Pancreas (tissue), 10 donors: ENCODE data around the gene CALCOCO1. TPM values are rescaled to one million over a fixed set of nuclear protein-coding genes. Genes with fewer than 3 reads are reported as not detected.

Experiments
- ATAC-seq, 4 donors: fragments of 200-7000 bp; cut with Tn5 transposase; one replicate each; pipeline versions ENCODE4 v1.8.0 to v1.9.1; 2020; ENCODE audit warnings: mild to moderate bottlenecking in 4 of 4, moderate library complexity in 4 of 4
- DNase-seq, 6 donors: peaks; one replicate each; pipeline ENCODE4 v3.0.0-alpha.2; 2020
- FAIRE-seq: peaks from 2 replicates; lab custom pipeline; 2012; peaks lifted over from hg19 to GRCh38; lab: Jason Lieb, UNC
- H3K27ac ChIP-seq, 4 donors: fragments of 200-600 bp; sonication (generic); 1 replicate in 3 of 4; 2 replicates in 1 of 4; pipeline versions ENCODE4 v1.5.0 to v1.8.0; 2020
- H3K27me3 ChIP-seq, 4 donors: fragments of 200-600 bp; one replicate each; pipeline ENCODE4 v1.8.0; 2021
- H3K36me3 ChIP-seq, 3 donors: fragments of 200-600 bp; sonication (generic) in 1 of 3; one replicate each; pipeline versions ENCODE4 v1.5.0 to v1.8.0; 2020 to 2021
- H3K4me1 ChIP-seq, 3 donors: fragments of 200-600 bp; one replicate each; pipeline ENCODE4 v1.8.0; 2021
- H3K4me3 ChIP-seq, 4 donors: fragments of 200-600 bp; sonication (generic) in 2 of 4; one replicate each; pipeline versions ENCODE4 v1.5.0 to v1.8.0; 2020 to 2021
- H3K9me3 ChIP-seq, 4 donors: fragments of 200-600 bp; one replicate each; pipeline ENCODE4 v1.8.0; 2021
- WGBS, 2 donors: extraction: QIAGEN DNeasy Blood & Tissue Kit; methylation state at CpG; one replicate each; pipeline ENCODE4 v1.1.7; 2013; 5-methylcytosine and 5-hydroxymethylcytosine counted together
- intact Hi-C, 3 donors: fragments of 100-400 bp; cut with DNase I; formaldehyde crosslinking; loops; one replicate each; pipeline versions ENCODE4 v1.11.1 to v1.14.2; 2022
- polyA plus RNA-seq, 2 donors: library from polyadenylated mRNA; stranded (reverse); fragments of 200-250 nt; gene quantifications; one replicate each; pipeline ENCODE4 v1.2.3, GENCODE V29; 2013
- total RNA-seq, 6 donors: library from RNA; stranded (reverse); fragmentation: NEBNext Ultra II Directional in 4 of 6; extraction: Animal tissue kit (Norgen Biotek cat#: 25700) in 4 of 6; gene quantifications; one replicate each; pipeline versions ENCODE4 v1.2.1 to v1.2.4, GENCODE V29; 2021 to 2023
- TF ChIP-seq, protein P1 (sequence below), 4 donors: fragments of 200-600 bp; sonication (generic) in 3 of 4; IDR thresholded peaks; one replicate each; pipeline versions ENCODE4 v1.5.0 to v1.8.0; 2021; ENCODE audit warnings: antibody characterized with exemption in 4 of 4
- donor health status: healthy with polysubstance abuse.
- donor health status: DM: no; HTN: no; CAD: no; lungs with moderate emphysema.
- donor health status: DM: no; HTN: no; CAD: no.
- donor health status: control.
- donor health status: control.
- donor health status: Bipolar disorder and iron deficiency.
- donor health status: DM: yes; HTN: yes; CAD: no.
- donor health status: DM: no; HTN: no; CAD: no.
- donor health status: DM: no; HTN: no; CAD: no.
- donor health status: DM: yes; HTN: yes; CAD: no.

CALCOCO1 gene
- total and polyA plus RNA-seq, 8 donors: 28.2 to 103 (median 75.2) TPM

DNA sequence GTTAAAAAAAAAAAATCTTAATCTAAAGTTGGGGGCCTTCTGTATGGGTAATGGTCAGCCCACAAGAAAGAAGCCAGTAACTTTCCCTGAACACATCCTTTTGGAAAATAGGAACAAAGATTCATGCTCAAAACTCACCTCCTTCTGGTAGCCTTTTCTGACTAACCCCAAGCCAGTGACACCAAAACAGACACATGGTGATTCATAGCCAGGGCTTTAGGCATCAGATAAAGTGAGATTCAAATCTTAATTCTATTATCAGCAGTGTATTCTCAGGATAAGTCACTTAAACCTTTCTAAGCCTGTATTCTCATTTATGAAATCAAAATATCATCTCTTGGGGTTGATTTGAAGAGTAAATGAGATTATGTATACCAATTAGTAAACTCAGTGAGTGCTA lies 56.3 kb downstream of the CALCOCO1 start:
- Histone ChIP-seq H3K4me3 (no peak overlapping the region), H3K9me3 (no peaks in the 10 kb centered on the region), H3K4me1 (peaks cover 0 to 17% (median 4%) of the 10 kb centered on the region in 3 donors), H3K27ac (no peak overlapping the region), H3K36me3 (peaks cover 0 to 46% (median 27%) of the 10 kb centered on the region in 3 donors), H3K27me3 (no peaks in the 10 kb centered on the region)
- TF ChIP-seq, protein P1, sequence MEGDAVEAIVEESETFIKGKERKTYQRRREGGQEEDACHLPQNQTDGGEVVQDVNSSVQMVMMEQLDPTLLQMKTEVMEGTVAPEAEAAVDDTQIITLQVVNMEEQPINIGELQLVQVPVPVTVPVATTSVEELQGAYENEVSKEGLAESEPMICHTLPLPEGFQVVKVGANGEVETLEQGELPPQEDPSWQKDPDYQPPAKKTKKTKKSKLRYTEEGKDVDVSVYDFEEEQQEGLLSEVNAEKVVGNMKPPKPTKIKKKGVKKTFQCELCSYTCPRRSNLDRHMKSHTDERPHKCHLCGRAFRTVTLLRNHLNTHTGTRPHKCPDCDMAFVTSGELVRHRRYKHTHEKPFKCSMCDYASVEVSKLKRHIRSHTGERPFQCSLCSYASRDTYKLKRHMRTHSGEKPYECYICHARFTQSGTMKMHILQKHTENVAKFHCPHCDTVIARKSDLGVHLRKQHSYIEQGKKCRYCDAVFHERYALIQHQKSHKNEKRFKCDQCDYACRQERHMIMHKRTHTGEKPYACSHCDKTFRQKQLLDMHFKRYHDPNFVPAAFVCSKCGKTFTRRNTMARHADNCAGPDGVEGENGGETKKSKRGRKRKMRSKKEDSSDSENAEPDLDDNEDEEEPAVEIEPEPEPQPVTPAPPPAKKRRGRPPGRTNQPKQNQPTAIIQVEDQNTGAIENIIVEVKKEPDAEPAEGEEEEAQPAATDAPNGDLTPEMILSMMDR (IDR thresholded peaks at IDR 0.05): no peak
- DNase-seq: no peak
- no peak for FAIRE-seq
- intact Hi-C loops: loop anchor here in 1 of 3 donors (5.0 kb wide), 1 partner anchor 124 kb away; no protein-coding TSS in a partner anchor
- no peak for ATAC-seq

DNA sequence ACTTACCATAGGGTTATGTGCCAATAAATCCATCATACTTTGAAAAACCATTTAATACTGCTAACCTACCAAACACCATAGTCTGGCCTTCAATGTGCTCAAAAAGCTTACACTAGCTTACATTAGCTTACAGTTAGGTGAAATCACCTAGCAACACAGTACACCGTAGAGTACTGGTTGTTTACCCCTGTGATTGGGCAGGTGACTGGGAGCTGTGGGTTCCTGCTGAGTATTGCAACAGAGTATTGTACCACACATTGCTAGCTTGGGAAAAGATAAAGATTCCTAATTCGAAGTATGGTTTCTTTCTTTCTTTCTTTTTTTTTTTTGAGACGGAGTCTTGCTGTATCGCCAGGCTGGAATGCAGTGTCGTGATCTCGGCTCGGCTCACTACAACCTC lies 56.9 kb downstream of the CALCOCO1 start:
- intact Hi-C loops: loop anchor here in 1 of 3 donors (5.0 kb wide), 1 partner anchor 123 kb away; no protein-coding TSS in a partner anchor
- 84% methylated on average over 7 of the region's 7 CpGs for WGBS, 2 donors

DNA sequence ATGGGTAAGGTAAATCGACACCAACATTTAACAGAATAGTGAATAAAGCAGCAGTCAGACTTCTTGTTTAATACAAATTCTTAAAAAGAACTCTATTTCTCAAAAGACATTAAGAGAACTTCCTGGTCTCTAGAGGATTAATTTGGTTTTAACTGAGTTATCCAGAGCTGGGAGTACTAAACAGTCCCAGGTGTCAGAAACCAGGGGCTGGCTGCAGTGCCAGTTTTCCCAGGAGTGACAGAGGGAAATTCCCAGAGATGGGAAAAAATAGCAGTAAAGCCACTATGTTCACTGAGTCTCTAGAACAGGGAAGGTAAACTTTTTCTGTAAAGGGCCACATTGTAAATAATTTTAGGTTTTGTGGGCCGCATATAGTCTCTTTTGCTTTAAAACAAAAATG lies 60.2 kb downstream of the CALCOCO1 start:
- Histone ChIP-seq H3K4me3 (no peak overlapping the region), H3K4me1 (no peaks in the 10 kb centered on the region), H3K36me3 (peaks cover 8 to 61% (median 41%) of the 10 kb centered on the region in 3 donors), H3K27me3 (no peaks in the 10 kb centered on the region), H3K27ac (no peak overlapping the region), H3K9me3 (no peaks in the 10 kb centered on the region)
- intact Hi-C loops: no loop called here
- TF ChIP-seq, protein P1 (IDR thresholded peaks at IDR 0.05): no peak
- ATAC-seq (peak in 1 of 4 donors; percentile 57), FAIRE-seq (no peak), DNase-seq (no peak)
- WGBS, 2 donors: 87 to 92% methylated on average over 2 of the region's 2 CpGs

More for the DNA sequence above, 56.9 kb downstream of the CALCOCO1 start:
- TF ChIP-seq, protein P1 (IDR thresholded peaks at IDR 0.05): no peak
- no peak for DNase-seq
- H3K4me3 ChIP-seq: no peak overlapping the region
- no peak for FAIRE-seq
- no peaks in the 10 kb centered on the region for H3K9me3 ChIP-seq
- H3K27me3 ChIP-seq: no peaks in the 10 kb centered on the region
- peak in 2 of 4 donors; percentile 55 to 72 for ATAC-seq
- H3K36me3 ChIP-seq: peaks cover 2 to 52% (median 27%) of the 10 kb centered on the region in 3 donors
- H3K4me1 ChIP-seq: peaks cover 0 to 16% (median 4%) of the 10 kb centered on the region in 3 donors
- no peak overlapping the region for H3K27ac ChIP-seq

DNA sequence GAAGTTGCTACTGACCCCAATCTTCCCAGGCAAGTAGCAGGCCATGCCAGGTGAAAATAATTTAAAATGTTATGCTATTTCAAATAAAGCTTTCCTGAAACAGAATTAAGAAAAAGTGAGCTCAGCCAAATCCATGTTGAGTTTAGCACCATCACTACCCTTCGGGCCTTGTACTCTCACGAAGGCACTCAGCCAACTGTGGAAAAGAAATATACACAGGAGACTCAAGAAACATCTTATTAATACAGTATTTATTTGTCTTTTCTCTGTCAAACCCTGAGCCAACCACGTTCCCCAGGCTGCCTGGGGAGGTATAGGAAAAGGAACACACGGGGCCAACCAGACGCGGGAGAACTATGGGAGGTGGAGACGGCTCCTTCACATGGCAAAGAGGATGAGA lies 62.3 kb downstream of the CALCOCO1 start:
- intact Hi-C loops: no loop called here
- DNase-seq (no peak), FAIRE-seq (no peak), ATAC-seq (no peak)
- Histone ChIP-seq H3K27me3 (no peaks in the 10 kb centered on the region), H3K4me1 (peaks cover 5 to 11% (median 10%) of the 10 kb centered on the region in 3 donors), H3K27ac (no peak overlapping the region), H3K9me3 (no peaks in the 10 kb centered on the region), H3K4me3 (no peak overlapping the region), H3K36me3 (peaks cover 8 to 40% (median 37%) of the 10 kb centered on the region in 3 donors)
- WGBS, 2 donors: 86 to 87% methylated on average over 7 of the region's 7 CpGs
- TF ChIP-seq, protein P1 (IDR thresholded peaks at IDR 0.05): no peak

DNA sequence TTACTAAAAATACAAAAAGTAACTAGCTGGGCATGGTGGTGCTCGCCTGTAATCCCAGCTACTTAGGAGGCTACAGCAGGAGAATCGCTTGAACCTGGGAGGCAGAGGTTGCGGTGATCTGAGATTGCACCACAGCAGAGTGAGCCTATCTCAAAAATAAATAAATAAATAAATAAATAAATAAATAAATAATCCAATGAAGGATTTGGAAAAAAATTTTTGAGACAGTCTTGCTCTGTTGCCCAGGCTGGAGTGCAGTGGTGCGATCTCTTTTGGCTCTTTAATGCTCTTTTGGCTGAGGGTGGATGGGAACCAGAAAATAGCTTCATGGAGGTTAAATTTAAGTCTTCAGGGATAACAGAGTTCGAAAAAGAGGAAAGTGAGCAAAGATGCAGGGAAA lies 63.1 kb downstream of the CALCOCO1 start:
- TF ChIP-seq, protein P1 (IDR thresholded peaks at IDR 0.05): no peak
- no peak overlapping the region for H3K27ac ChIP-seq
- ATAC-seq: no peak
- peaks cover 10 to 18% (median 18%) of the 10 kb centered on the region in 3 donors for H3K4me1 ChIP-seq
- no peaks in the 10 kb centered on the region for H3K9me3 ChIP-seq
- WGBS, 2 donors: 77 to 88% methylated on average over 5 of the region's 5 CpGs
- no peaks in the 10 kb centered on the region for H3K27me3 ChIP-seq
- no peak for FAIRE-seq
- intact Hi-C loops: no loop called here
- no peak overlapping the region for H3K4me3 ChIP-seq
- no peak for DNase-seq
- peaks cover 8 to 33% (median 32%) of the 10 kb centered on the region in 3 donors for H3K36me3 ChIP-seq
